Measurements from ENCODE around the gene GPC3. TPM values are rescaled to one million over a fixed set of nuclear protein-coding genes. Genes with fewer than 3 reads are reported as not detected.

Gene GPC3
- total and polyA plus RNA-seq, 2 donors (not counting 3 experiments of a cell fraction or from before 2014, with no cell fraction given) = not detected

DNA sequence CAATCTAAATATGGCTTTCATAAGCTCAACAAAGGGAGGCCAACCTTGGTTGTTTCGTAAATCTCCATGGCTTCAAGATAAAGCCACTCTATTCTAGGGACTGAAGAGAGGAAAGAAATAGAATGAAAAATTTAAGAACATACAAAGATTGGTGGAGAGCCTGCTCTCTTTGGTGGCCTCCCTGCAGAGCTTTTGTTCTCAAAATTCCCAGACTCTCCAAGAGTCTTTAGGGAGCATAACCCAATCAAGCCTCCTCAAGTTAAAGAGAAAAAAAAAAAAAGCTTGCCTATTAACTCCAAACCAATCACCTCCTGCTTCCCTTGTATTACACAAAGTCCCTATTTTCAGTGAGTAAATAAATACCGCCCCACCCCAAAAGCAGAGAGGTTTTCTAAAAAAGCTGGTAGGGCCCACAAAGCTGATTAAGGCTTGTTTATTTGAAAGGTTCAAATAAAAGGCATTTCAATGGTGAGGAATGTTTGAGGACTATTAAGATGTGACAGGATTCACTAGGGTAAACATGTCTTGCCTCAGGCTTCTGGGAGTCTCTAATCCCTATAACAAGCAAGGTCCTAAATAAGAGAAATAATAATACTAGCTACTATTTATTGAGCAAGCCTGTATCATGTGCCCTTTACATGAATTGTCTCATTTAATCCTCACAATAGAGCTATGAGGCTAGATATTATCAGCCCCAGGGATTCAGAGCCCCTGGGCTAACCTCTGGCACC lies 71.6 kb downstream of the GPC3 start:
- TF ChIP-seq, protein P1, sequence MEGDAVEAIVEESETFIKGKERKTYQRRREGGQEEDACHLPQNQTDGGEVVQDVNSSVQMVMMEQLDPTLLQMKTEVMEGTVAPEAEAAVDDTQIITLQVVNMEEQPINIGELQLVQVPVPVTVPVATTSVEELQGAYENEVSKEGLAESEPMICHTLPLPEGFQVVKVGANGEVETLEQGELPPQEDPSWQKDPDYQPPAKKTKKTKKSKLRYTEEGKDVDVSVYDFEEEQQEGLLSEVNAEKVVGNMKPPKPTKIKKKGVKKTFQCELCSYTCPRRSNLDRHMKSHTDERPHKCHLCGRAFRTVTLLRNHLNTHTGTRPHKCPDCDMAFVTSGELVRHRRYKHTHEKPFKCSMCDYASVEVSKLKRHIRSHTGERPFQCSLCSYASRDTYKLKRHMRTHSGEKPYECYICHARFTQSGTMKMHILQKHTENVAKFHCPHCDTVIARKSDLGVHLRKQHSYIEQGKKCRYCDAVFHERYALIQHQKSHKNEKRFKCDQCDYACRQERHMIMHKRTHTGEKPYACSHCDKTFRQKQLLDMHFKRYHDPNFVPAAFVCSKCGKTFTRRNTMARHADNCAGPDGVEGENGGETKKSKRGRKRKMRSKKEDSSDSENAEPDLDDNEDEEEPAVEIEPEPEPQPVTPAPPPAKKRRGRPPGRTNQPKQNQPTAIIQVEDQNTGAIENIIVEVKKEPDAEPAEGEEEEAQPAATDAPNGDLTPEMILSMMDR (IDR thresholded peaks at IDR 0.05; ENCODE audit: extremely low read depth in 1 of 2, insufficient read depth in 1 of 2, low read depth in 1 of 2, low read length in 2 of 2) = no peak
- TF ChIP-seq EZH2 (IDR thresholded peaks at IDR 0.05; ENCODE audit: borderline replicate concordance, low read depth, low read length, severe bottlenecking) (no peak), JUN (IDR thresholded peaks at IDR 0.05; ENCODE audit: borderline replicate concordance, insufficient read depth, insufficient read length, low read depth) (no peak), FOS (IDR thresholded peaks at IDR 0.05; ENCODE audit: borderline replicate concordance, insufficient read depth, low read length) (no peak), MYC (IDR thresholded peaks at IDR 0.05; ENCODE audit: low read depth, low read length) (no peak), GATA2 (IDR thresholded peaks at IDR 0.05; ENCODE audit: insufficient read depth, insufficient read length, low read depth, low read length) (no peak), POLR2A (IDR thresholded peaks at IDR 0.05; ENCODE audit: low read depth, low read length) (no peak), POLR2AphosphoS5 (IDR thresholded peaks at IDR 0.05; ENCODE audit: insufficient read depth, low read depth, low read length) (no peak)
- TF ChIP-seq, protein P2, sequence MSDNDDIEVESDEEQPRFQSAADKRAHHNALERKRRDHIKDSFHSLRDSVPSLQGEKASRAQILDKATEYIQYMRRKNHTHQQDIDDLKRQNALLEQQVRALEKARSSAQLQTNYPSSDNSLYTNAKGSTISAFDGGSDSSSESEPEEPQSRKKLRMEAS (IDR thresholded peaks at IDR 0.05; ENCODE audit: insufficient read depth, insufficient read length) = no peak
- DNase-seq (ENCODE audit: low read depth, low spot score) (no peak), FAIRE-seq (no peak)
- ChIA-PET CTCF (no interaction called here), POLR2A (no interaction called here)
- H3K4me1 ChIP-seq (ENCODE audit: control insufficient read depth, extremely low read depth, insufficient read depth, low read length) = no peaks in the 10 kb centered on the region
- BruUV-seq (replicated peaks) = no TSS peak
- H3K9ac ChIP-seq (replicated peaks; ENCODE audit: extremely low read depth, insufficient read depth, low read length) = no peak overlapping the region
- H3K27me3 ChIP-seq (ENCODE audit: control insufficient read depth in 2 of 2, insufficient read depth in 2 of 2, low read length in 2 of 2) = no peaks in the 10 kb centered on the region
- H3K27ac ChIP-seq (ENCODE audit: insufficient read depth, low read depth, low read length) = no peak overlapping the region
- H3K79me2 ChIP-seq (ENCODE audit: control insufficient read depth, insufficient read depth, low read length) = no peaks in the 10 kb centered on the region
- no peaks in the 10 kb centered on the region for H3K9me3 ChIP-seq (replicated peaks; ENCODE audit: control insufficient read depth, insufficient read depth, low read length)
- intact Hi-C loops (cut with micrococcal nuclease) = no loop called here
- H3K9me1 ChIP-seq (replicated peaks; ENCODE audit: control insufficient read depth, extremely low read depth, insufficient read depth, low read length) = no peaks in the 10 kb centered on the region
- no peak overlapping the region for H2AFZ ChIP-seq (ENCODE audit: low read depth, low read length)
- H3K4me3 ChIP-seq (replicated peaks in 1 of 3; ENCODE audit: insufficient read depth in 1 of 3, low read depth in 1 of 3, low read length in 3 of 3) = no peak overlapping the region
- H3K4me2 ChIP-seq (ENCODE audit: insufficient read depth, low read length) = no peak overlapping the region
- no peaks in the 10 kb centered on the region for H4K20me1 ChIP-seq (replicated peaks; ENCODE audit: control insufficient read depth, extremely low read depth, insufficient read depth, low read length)
- dilution Hi-C loops (cut with MboI; ENCODE audit: extremely low pct_ligation_motif_present, low sequenced_read_pairs) = no loop called here
- H3K36me3 ChIP-seq (ENCODE audit: control insufficient read depth in 2 of 2, extremely low read depth in 1 of 2, insufficient read depth in 2 of 2, low read length in 2 of 2) = no peaks in the 10 kb centered on the region
